GF-D8 (cell line): ENCODE data around the gene PSPC1.
"Not testable (repeated sequence)": the region's sequence is repeated elsewhere in the genome, so short reads cannot be mapped to it uniquely, and the experiment has no call there.

ENCODE experiments used
- DNase-seq: peaks from one replicate; lab custom pipeline; 2025; lab: John Stamatoyannopoulos, UW

The PSPC1 gene

DNA sequence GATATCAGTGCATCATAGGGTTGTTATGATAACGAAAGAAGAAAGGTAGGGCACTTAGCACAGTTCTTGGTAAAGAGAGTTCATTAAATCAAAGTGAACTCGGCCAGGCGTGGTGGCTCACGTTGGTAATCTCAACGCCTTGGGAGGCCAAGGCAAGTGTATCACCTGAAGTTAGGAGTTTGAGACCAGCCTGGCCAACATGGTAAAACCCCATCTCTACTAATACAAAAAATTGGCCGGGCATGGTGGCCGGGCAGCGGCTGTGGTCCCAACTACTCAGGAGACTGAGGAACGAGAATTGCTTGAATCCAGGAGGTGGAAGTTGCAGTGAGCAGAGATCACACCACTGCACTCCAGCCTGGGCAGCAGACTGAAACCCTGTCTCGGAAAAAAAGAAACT lies 19.1 kb downstream of the PSPC1 start:
- no peak for DNase-seq

DNA sequence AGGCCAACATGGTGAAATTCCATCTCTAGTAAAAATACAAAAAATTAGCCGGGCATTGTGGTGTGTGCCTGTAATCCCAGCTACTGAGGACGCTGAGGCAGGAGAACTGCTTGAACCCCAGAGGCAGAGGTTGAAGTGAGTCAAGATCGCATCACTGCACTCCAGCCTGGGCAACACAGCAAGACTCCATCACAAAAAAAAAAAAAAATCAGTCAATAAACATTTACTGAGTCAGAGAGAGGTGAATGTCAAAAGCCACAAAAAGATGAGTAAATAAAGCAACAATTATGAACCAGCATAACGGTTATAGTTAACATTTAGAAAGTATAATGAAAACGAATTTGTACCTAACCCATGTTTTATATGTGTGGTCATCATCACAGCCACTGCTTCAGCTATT lies 23.1 kb downstream of the PSPC1 start:
- DNase-seq = no peak

DNA sequence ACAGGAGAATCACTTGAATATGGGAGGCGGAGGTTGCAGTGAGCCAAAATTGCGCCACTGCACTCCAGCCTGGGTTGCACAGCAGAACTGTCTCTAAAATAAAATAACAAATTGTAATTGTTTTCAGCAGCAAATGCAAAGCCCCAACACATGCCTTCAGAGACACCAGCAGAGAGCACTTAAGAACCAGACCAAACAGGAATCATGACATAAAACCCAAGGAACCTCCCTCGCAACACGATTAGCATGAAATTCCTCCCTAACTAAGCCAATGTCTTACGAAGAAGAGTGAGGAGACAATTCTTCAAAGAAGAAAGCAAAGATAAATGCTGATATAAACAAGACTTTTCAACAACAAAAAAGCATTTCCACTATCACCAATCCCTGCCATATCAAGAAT lies 40.1 kb downstream of the PSPC1 start:
- no peak for DNase-seq

DNA sequence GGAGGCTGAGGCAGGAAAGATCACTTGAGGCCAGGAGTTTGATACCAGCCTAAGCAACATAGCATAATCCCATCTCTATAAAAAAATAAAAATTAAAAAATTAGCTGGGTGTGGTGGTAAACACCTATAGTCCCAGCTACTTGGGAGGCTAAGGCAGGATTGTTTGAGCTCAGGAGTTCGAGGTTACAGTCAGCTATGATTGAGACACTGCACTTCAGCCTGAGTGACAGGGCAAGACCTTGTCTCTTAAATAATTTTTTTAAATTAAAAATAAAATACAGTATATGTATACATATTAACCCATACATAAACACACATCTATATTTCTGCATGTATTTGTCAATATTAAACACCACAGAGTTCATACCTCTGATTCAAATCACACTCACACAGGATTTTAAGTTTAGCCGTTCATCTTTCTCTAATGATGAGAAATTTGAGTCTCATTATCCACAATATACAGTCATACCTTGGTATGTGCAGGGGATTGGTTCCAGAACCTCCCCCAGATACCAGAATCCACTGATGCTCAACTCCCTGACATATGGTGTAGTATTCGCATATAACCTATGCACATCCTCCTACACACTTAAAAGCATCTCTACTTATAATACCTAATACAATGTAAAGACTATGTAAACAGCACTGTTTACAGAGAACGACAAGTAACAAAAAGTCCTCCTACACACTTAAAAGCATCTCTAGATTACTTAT lies 44.7 kb downstream of the PSPC1 start:
- DNase-seq = no peak

DNA sequence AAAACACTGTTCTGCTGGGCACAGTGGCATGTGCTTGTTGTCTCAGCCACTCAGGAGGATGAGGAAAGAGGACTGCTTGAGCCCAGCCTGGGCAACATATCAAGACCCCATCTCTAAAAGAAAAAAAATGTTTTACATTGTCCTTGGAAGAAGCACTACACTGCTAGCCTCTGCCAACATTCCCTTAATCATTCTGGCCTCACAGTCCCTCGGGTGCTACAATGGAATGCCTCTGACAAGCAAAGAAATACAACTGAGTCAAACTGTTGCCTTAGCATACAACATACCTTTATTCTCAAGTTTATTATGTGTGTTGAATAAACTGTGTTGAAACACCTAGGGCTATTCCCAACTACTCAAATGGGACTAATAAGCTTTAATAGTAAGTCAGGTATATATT lies 56.1 kb downstream of the PSPC1 start:
- DNase-seq = no peak

DNA sequence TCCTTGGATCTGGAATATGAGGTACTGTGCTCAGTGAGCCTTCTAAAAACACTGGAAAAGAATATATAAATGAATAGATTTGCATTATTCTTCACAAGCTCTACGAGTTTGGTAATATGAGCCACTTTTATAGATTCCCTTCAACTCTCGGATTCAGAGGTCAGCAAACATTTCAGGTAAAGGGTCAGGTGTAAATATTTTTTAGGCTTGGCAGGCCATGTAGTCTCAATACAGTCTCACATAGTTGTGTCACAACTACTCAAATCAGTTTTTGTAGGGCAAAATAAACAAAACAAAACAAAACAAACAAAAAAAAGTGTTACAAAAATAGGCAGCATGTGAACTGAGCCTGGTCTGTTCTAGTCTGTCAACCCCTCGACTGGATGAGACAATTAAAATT lies 57.4 kb downstream of the PSPC1 start:
- DNase-seq = no peak

DNA sequence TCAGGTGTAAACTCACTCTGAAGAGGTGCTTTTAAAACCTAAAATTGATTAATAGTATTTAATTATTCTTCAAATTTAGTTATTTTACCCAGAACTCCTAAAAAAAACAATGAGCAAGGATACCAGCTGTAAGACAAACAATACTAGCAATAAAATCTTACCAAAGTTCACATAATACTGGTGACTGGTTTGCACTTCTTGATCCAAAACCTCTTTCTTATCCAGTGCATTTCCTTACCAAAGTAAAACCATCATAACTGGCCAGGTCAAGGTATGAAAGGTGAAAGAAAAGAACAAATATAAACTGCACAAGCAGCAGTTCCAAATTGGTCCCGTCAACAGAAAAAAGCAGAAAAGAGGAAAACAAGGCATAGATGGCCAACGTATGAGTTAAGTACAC lies 62.7 kb downstream of the PSPC1 start:
- no peak for DNase-seq

DNA sequence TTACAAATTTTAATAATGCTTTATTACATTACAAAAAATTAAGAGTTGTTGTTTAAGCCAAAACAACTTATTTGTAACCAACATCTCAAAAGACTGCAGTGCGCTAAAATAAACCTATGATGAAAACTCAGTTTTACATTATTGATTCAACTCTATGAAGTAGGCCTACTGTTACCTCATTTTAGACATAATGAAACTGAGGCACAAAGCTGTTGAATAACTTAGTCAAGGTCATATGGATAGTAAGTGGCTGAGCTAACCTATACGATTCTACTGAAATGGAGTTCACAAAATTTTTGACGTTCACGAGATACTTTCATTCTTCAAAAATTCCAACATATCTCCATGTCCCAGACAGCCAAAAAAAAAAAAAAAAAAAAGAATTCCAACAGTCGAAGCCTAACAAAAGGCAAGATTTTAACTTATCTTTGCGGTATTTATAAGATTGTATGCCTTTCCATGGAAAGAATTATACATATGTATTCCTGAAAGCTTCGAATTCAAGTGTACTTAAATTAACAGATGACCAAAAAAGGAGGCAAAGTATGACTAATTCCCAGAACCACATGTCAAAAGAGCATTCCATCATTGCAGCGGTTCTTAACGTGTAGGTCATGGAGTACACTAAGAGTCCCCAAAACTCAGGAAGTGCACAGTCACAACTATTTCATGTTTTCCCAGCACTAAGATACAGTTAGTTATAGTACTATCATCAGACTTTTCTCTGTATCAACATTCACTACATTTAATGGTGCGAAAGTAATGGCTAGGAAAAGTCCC lies 69.4 kb downstream of the PSPC1 start:
- DNase-seq = no peak

DNA sequence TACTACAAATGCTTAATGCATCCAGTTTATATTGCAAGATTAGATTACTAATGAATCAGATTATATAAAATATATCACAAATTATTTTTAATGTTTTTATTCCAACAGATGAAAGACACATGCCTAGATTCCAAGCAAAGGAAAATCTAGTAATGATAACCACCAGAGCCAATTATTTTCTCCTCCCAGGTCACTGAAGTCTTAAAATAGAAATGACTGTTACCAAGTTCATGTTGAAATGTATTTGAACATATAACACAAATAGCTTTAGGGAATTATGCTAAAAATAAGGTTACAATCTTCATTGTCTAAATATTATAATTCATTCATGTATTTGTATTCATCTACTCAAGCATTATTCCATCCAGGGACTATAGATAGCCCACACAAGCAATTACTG lies 73.0 kb downstream of the PSPC1 start:
- DNase-seq = not testable (repeated sequence)

DNA sequence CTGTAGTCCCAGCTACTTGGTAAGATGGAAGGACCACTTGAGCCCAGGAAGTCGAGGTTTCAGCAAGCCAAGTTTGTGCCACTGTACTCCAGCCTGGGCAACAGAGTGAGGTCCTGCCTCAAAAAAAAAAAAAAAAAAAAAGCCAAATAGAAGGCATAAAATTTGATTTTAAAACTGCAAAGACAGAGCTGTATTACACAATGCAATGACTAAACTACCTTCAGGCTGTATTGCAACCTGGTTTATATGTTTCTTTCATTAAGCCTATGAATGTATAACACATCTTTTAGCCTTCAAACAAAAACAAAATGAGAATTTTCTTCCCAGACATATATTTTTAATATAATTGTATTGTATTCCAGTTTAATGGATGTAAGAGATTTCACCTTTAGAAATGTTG lies 73.7 kb downstream of the PSPC1 start:
- not testable (repeated sequence) for DNase-seq

DNA sequence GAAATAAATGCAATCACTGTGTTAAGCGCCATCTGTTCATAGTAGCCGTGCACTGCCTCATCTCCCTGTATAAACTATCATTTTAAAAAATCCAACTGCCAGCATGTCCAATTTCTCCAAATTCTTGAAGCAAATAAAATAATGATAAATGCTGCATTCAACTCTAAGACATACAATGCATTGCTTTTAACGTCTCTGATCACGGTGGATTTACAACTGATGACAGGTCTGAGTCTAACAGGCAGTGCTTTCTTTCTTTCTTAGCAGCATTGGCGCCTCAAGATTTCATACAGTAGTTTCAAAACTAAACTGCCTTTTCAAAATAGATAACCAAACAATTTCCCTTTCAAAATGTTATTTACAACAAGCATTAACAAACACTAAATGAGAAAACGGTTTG lies 78.5 kb downstream of the PSPC1 start:
- DNase-seq = not testable (repeated sequence)

DNA sequence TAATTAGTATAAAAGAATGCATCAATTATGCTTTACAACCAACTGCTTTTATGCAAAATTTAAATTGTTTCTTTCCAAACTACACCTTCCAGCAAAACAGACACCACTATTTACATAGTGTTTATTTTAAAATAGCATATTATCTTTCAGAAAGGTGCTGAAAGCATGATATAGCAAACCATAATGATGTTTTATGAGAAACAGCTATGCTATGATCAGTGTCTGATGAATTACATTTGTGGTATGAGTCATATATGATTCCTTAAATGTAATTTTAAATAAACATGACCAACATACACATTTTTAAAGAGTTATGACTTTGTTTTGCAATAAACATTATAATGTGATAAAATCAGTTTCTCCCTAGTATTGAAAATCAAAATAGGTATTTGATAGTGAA lies 81.1 kb downstream of the PSPC1 start:
- not testable (repeated sequence) for DNase-seq

DNA sequence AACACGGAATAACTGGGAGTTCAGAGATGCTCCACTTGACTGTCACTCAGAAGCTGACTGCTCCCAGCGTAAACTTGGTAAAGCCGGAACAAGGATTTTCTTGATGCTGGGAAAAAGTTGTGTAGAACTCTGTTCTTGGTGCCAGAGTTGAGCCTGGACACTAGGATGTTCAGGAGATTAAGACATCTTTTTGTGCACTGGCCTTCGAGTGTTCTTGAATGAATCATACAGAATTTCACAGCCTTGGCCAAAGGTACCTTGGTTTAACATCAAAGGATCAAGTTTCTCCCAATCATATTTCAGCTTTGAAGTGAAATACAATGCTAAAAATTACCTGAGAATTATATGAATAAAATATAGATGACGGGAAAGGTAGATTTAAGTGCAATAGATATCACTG lies 81.8 kb downstream of the PSPC1 start:
- not testable (repeated sequence) for DNase-seq

DNA sequence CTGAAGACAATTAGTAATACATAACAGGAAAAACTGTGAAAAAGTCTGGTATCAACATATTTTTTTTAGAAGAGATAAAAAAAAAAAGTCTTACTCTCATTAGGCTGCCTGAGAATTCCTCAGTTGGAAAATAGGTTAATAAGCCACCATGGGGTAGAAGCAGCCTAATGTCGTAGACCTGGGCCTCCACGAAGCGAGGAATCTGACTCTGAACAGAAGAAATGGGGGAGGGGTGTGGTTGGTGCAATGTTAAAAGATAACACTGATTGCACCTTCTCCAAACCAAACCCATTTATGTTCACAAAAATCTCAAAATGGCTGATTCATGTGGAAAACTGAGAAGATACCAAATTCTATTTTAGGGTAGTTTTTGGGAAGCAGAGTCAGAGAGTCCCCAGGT lies 86.9 kb downstream of the PSPC1 start:
- DNase-seq = no peak

DNA sequence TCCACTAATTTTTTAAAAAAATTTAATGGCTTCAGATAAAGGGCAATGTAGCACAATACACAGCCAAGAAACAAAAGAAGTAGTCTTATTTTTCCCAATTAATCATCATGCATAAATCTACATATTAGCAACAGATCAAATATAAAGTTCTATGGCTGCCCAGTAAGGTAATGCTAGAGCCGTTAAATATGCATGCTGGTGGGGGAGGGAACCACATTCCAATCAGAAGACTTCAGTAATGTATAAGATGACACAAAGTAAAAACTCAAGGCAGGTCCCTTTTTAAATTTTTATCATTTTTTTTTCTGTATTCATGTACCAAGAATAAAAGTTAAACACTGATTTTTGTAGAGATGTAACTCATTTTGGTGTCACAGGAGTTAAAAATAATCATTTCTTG lies 87.3 kb downstream of the PSPC1 start:
- DNase-seq = no peak

DNA sequence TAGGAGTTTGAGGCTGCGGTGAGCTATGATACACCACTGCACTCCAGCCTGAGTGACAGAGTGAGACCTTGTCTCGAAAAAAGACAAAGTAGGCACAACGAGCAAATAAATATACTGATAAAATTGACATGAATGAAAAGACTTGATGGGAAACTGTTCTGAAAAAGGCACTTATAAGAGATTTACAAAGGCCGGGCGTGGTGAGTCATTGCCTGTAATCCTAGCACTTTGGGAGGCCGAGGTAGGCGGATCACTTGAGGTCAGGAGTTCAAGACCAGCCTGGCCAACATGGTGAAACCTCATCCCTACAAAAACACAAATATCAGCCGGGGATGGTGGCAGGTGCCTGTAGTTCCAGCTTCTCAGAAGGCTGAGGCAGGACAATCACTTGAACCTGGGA lies 91.3 kb downstream of the PSPC1 start:
- DNase-seq = not testable (repeated sequence)

DNA sequence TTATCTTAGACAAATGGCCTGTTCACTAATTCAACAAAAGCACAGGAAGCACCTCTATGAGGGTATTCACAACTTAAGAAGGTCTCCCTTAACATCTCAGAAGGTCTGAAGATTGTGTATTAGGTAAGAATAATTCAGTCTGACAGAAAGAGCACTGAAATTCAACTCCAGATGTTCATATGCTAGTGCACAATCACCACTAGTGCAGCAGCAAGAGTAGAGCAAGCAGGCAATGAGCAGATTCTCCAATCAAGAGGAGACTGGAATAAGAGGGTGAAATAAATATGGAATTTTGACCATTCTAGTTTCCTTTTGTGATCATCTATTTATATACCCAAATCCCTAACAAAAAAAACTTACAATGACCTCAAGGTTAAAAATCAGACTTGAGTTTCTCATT lies 97.3 kb downstream of the PSPC1 start:
- no peak for DNase-seq

DNA sequence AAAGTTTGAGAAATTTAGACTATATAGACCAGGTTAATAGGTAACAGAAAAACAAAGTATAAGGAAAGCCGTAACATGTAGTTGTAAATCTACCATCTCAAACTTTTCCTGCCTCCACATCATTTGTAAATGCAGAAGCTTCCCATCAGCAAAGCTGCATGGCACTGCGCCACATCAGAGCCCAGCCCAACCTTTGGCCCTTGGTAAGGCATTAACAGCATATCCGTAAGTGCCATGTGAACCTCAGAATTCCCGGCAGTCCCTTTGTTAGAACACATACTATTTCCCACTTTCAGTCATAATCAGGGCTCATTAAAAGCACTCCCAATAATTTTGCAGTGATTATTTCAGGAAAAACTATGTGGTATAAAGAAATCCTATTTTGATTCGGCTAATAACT lies 97.7 kb downstream of the PSPC1 start:
- DNase-seq = no peak

DNA sequence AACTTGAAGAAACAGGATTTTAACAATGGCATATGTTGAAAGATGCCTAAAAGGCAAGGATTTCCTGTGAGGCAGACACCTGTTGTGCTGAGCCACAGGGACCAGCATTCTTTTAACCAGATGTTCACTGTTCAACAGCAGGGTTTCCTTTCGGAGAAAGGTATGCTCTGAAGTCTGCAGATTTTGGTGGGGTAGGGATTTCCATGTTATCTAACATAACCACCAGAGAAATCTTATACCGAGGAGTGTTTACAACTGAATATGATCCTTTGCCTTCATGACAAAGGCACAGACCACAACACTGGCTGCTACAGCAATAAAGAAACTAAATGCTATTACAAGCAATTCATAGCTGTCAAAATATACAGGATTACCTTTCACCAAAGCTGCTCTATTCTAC lies 101.2 kb downstream of the PSPC1 start:
- no peak for DNase-seq

DNA sequence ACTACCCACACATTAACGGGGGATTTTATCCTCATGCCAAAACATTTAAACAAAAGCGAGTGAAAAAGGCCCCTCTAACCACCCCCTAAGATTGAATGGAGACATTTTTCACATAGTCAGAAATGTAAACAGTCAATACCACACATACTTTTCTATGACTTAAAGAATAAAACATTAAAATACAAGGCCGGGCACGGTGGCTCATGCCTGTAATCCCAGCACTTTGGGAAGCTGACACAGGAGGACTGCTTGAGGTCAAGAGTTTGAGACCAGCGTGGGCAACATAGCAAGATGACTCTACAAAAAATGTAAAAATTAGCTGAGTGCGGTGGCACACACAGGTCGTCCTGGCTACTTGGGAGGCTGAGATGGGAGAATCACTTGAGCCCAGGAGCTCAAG lies 102.0 kb downstream of the PSPC1 start:
- no peak for DNase-seq

DNA sequence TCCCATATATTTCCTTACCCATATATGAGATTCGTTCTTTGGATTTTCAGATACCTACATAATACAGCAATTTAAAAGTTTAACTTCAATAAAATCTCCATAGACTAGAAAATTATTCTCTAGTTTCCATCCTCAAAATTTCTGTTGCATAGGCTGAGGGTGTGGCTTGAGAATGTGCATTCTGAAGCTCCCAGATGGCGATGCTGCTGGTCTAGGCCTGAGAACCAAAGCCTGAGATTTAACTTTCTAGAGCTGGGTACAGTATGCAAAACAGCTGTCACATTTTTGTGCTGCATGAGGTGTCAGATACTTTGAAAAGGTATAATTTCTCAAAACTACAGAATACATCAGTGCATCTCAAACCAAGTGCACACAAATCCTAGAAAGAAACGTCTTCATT lies 106.6 kb downstream of the PSPC1 start:
- no peak for DNase-seq

DNA sequence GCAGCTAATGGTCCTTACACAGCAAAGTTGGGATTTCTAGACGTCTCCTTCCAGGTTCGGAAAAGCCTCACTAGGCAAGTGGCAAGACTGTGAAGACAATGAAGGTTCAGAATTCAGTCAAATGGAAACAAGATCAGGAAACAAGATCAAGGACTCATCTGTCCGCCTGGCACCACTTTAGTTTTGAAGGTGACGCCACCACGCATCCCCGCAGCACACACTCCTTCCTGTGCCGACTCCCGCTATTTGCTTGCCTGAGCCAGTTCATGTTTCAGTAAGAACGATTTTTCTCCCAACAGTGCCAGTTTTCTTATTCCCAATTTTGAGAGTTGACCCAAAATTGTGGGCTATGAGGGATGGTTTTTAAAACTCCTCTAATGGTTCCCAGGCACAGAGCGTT lies 107.8 kb downstream of the PSPC1 start:
- DNase-seq = no peak

DNA sequence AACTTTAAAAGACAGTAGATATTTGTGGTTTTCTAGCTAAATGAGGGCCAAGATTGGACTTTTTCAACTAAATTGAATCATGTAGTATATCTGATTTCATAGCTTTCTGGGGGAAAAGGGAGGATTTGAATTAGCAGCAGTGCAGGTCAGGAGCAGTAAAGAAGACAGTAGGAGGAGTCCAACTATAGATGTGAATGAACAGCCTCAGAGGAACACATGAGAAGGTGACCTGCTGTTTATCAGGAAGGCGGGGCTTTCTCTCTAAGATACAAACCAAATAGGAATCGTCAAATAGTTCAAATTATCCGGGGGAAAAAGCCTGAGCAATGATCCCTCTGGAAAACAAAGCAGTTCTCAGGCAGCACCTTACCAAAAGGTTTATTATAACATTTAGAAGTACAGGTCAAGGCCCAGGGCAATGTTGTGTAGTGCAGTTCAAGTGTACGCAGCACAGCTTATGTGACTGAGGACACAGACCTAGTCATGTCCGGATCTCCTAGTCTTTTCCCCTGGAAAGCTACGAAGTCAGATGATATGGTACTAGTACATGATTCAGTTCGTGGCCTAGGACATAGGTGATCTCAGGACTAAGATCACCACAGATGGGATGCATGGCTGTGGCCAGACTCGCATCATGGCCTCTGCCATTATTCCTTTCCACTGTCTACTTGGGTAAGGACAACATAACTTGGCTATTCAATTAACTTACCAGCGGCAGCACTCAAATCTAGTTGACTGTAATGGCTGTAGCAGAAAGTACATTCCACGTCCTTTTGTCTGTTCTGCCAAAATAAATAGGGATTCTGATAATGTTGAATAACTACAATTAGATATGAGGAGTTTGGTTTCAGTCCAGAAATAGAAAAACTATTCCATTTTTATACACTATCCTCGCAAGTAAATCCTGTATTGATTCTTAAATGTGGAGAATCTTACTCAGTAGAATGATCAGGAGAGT lies 109.0 kb downstream of the PSPC1 start:
- no peak for DNase-seq
